Cardiac muscle cell (in vitro differentiated cells and primary cell): ENCODE data around the gene GSTP1. TPM values are rescaled to one million over a fixed set of nuclear protein-coding genes. Genes with fewer than 3 reads are reported as not detected.

Experiments used
- DNase-seq, 2 donors: peaks; one replicate each; pipeline versions ENCODE4 v3.0.0 to v3.0.0-alpha.2; 2010 to 2017; ENCODE audit warnings: low read depth in 1 of 2, low spot score in 1 of 2
- H3K27ac ChIP-seq: fragments of 200-600 bp; sonication (generic); 2 replicates; pipeline ENCODE4 v1.5.1; 2016
- H3K27me3 ChIP-seq: fragments of 200-600 bp; sonication (generic); 2 replicates; pipeline ENCODE4 v1.6.0; 2016; ENCODE audit warnings: control low read depth
- H3K36me3 ChIP-seq: fragments of 200-600 bp; sonication (generic); 2 replicates; pipeline ENCODE4 v1.5.1; 2016; ENCODE audit warnings: control low read depth
- H3K4me1 ChIP-seq: fragments of 200-600 bp; sonication (generic); 2 replicates; pipeline ENCODE4 v1.8.1; 2017; ENCODE audit warnings: low read depth, mild to moderate bottlenecking, mixed run types
- H3K4me3 ChIP-seq: fragments of 200-600 bp; sonication (generic); 2 replicates; pipeline ENCODE4 v1.5.1; 2016; ENCODE audit warnings: mild to moderate bottlenecking
- H3K9me3 ChIP-seq: fragments of 200-600 bp; sonication (generic); 2 replicates; pipeline ENCODE4 v1.5.1; 2017; ENCODE audit warnings: low read depth, mild to moderate bottlenecking, control low read depth
- CTCF ChIP-seq: IDR thresholded peaks from 2 replicates; pipeline ENCODE4 v1.5.1; 2012; ENCODE audit warnings: low read depth, mild to moderate bottlenecking, low read length
- polyA plus RNA-seq: library from polyadenylated mRNA; unstranded; fragments of >200 nt; fragmentation: Nextera tagmentation; extraction: Ambion mirVana; gene quantifications from 2 replicates; pipeline ENCODE4 v1.2.1, GENCODE V29; 2016
- total RNA-seq: library from RNA; depleted of rRNA; stranded (reverse); fragments of >200 nt; gene quantifications from 2 replicates; pipeline ENCODE4 v1.2.3, GENCODE V29; 2016

The GSTP1 gene
- total and polyA plus RNA-seq, 2 experiments from 2014 or later, result 957 to 1,052 TPM

GRCh38 chr11:67539550-67539949 lies 44.1 kb upstream of the GSTP1 start:
- TF ChIP-seq CTCF, result no peak
- Histone ChIP-seq H3K9me3 (no peaks in the 10 kb centered on the region), H3K4me1 (no peaks in the 10 kb centered on the region), H3K27ac (no peak overlapping the region), H3K27me3 (no peaks in the 10 kb centered on the region), H3K36me3 (no peaks in the 10 kb centered on the region), H3K4me3 (no peak overlapping the region)
- no peak for DNase-seq

- Histone ChIP-seq H3K4me1 (peaks cover 7% of the 10 kb centered on the region), H3K27ac (no peak overlapping the region), H3K36me3 (no peaks in the 10 kb centered on the region), H3K27me3 (no peaks in the 10 kb centered on the region), H3K9me3 (no peaks in the 10 kb centered on the region), H3K4me3 (no peak overlapping the region)
- no peak for TF ChIP-seq CTCF
- no peak for DNase-seq
Observed at GRCh38 chr11:67541198-67541597, 42.4 kb upstream of the GSTP1 start.

GRCh38 chr11:67542169-67542568 lies 41.4 kb upstream of the GSTP1 start:
- H3K9me3 ChIP-seq, result no peaks in the 10 kb centered on the region
- no peak overlapping the region for H3K4me3 ChIP-seq
- no peak for DNase-seq
- no peaks in the 10 kb centered on the region for H3K36me3 ChIP-seq
- TF ChIP-seq CTCF, result no peak
- H3K4me1 ChIP-seq, result peaks cover 7% of the 10 kb centered on the region
- H3K27me3 ChIP-seq, result no peaks in the 10 kb centered on the region
- no peak overlapping the region for H3K27ac ChIP-seq

- Histone ChIP-seq H3K4me3 (no peak overlapping the region), H3K36me3 (no peaks in the 10 kb centered on the region), H3K27ac (no peak overlapping the region), H3K9me3 (no peaks in the 10 kb centered on the region), H3K4me1 (peaks cover 7% of the 10 kb centered on the region), H3K27me3 (no peaks in the 10 kb centered on the region)
- TF ChIP-seq CTCF, result no peak
- no peak for DNase-seq
Observed at GRCh38 chr11:67542971-67543370, 40.6 kb upstream of the GSTP1 start.

GRCh38 chr11:67543585-67543984 lies 40.0 kb upstream of the GSTP1 start:
- Histone ChIP-seq H3K4me3 (no peak overlapping the region), H3K27ac (no peak overlapping the region), H3K36me3 (no peaks in the 10 kb centered on the region), H3K9me3 (no peaks in the 10 kb centered on the region), H3K27me3 (no peaks in the 10 kb centered on the region), H3K4me1 (peaks cover 7% of the 10 kb centered on the region)
- no peak for DNase-seq
- TF ChIP-seq CTCF, result no peak
